Measurements from ENCODE around the gene MYLIP. TPM values are rescaled to one million over a fixed set of nuclear protein-coding genes. Genes with fewer than 3 reads are reported as not detected.

MYLIP gene
- polyA plus RNA-seq, 3 donors = 19.9 to 84.0 (median 28.0) TPM

GRCh38 chr6:16184551-16184950 is 55.7 kb downstream of the MYLIP start:
- Histone ChIP-seq H3K9me3 (replicated peaks in 1 of 2; ENCODE audit: control insufficient read depth in 1 of 2, insufficient read depth in 1 of 2, low read length in 2 of 2) (peaks cover 0 to 6% of the 10 kb centered on the region in 2 donors), H3K4me1 (ENCODE audit: control insufficient read depth in 1 of 2, insufficient read depth in 2 of 2, low read length in 2 of 2) (peaks cover 0 to 9% of the 10 kb centered on the region in 2 donors), H4K20me1 (ENCODE audit: insufficient read depth, low read length) (no peaks in the 10 kb centered on the region), H3K27me3 (ENCODE audit: control insufficient read depth in 2 of 2, insufficient read depth in 2 of 2, low read length in 2 of 2) (no peaks in the 10 kb centered on the region), H3K9ac (ENCODE audit: insufficient read depth, low read length, poor library complexity, severe bottlenecking) (no peak overlapping the region), H3K27ac (ENCODE audit: low read depth in 1 of 2, low read length in 2 of 2) (no peak overlapping the region), H3K79me2 (ENCODE audit: insufficient read depth, low read length) (no peaks in the 10 kb centered on the region), H3K4me2 (replicated peaks; ENCODE audit: extremely low read depth, low read length, poor library complexity, severe bottlenecking) (no peak overlapping the region), H3K4me3 (replicated peaks in 1 of 3; ENCODE audit: low read depth in 2 of 3, low read length in 3 of 3) (no peak overlapping the region), H3K36me3 (replicated peaks in 1 of 2; ENCODE audit: control insufficient read depth in 1 of 2, insufficient read depth in 2 of 2, low read length in 2 of 2) (no peaks in the 10 kb centered on the region), H2AFZ (ENCODE audit: insufficient read depth, low read depth, low read length, poor library complexity, severe bottlenecking) (peak overlapping the region; percentile 8)
- Mint-ChIP-seq H3K9me3 (peaks cover 0 to 8% (median 5%) of the 10 kb centered on the region in 7 donors), H3K4me3 (no peak overlapping the region), H3K36me3 (no peaks in the 10 kb centered on the region), H3K4me1 (peaks cover 15% of the 10 kb centered on the region), H3K27me3 (ENCODE audit: low read depth in 3 of 3) (peaks cover 0 to 3% (median 2%) of the 10 kb centered on the region in 3 donors), H3K27ac (no peak overlapping the region)
- no peak for DNase-seq
- intact Hi-C loops (cut with micrococcal nuclease) = loop anchor here (5.0 kb wide), 1 partner anchor 492 kb away; no protein-coding TSS in a partner anchor
- no peak for TF ChIP-seq CTCF (IDR thresholded peaks at IDR 0.05)
- 100% methylated on average over 1 of the region's 3 CpGs for WGBS (ENCODE audit: insufficient coverage)

GRCh38 chr6:16187176-16187575 is 58.3 kb downstream of the MYLIP start:
- no peak overlapping the region for H3K4me3 Mint-ChIP-seq
- no peak overlapping the region for H3K4me3 ChIP-seq (replicated peaks in 1 of 3; ENCODE audit: low read depth in 2 of 3, low read length in 3 of 3)

More at GRCh38 chr6:16187176-16187575, 58.3 kb downstream of the MYLIP start:
- no peak overlapping the region for H3K4me2 ChIP-seq (replicated peaks; ENCODE audit: extremely low read depth, low read length, poor library complexity, severe bottlenecking)
- H3K79me2 ChIP-seq (ENCODE audit: insufficient read depth, low read length) = no peaks in the 10 kb centered on the region
- no peak overlapping the region for H2AFZ ChIP-seq (ENCODE audit: insufficient read depth, low read depth, low read length, poor library complexity, severe bottlenecking)
- no peaks in the 10 kb centered on the region for H4K20me1 ChIP-seq (ENCODE audit: insufficient read depth, low read length)
- no peak overlapping the region for H3K9ac ChIP-seq (ENCODE audit: insufficient read depth, low read length, poor library complexity, severe bottlenecking)
- no peaks in the 10 kb centered on the region for H3K27me3 ChIP-seq (ENCODE audit: control insufficient read depth in 2 of 2, insufficient read depth in 2 of 2, low read length in 2 of 2)
- peaks cover 4% of the 10 kb centered on the region for H3K4me1 Mint-ChIP-seq
- peaks cover 2 to 3% (median 2%) of the 10 kb centered on the region in 3 donors for H3K27me3 Mint-ChIP-seq (ENCODE audit: low read depth in 3 of 3)
- intact Hi-C loops (cut with micrococcal nuclease) = no loop called here
- TF ChIP-seq CTCF (IDR thresholded peaks at IDR 0.05) = no peak
- H3K9me3 Mint-ChIP-seq = no peaks in the 10 kb centered on the region
- no peak overlapping the region for H3K27ac Mint-ChIP-seq
- H3K9me3 ChIP-seq (replicated peaks in 1 of 2; ENCODE audit: control insufficient read depth in 1 of 2, insufficient read depth in 1 of 2, low read length in 2 of 2) = no peaks in the 10 kb centered on the region
- H3K27ac ChIP-seq (ENCODE audit: low read depth in 1 of 2, low read length in 2 of 2) = no peak overlapping the region
- H3K36me3 Mint-ChIP-seq = no peaks in the 10 kb centered on the region
- 86% methylated on average over 1 of the region's 2 CpGs for WGBS (ENCODE audit: insufficient coverage)
- no peaks in the 10 kb centered on the region for H3K4me1 ChIP-seq (ENCODE audit: control insufficient read depth in 1 of 2, insufficient read depth in 2 of 2, low read length in 2 of 2)
- no peaks in the 10 kb centered on the region for H3K36me3 ChIP-seq (replicated peaks in 1 of 2; ENCODE audit: control insufficient read depth in 1 of 2, insufficient read depth in 2 of 2, low read length in 2 of 2)
- DNase-seq = no peak
